Stimulated activated CD4-positive, alpha-beta T cell treated with anti-CD3 and anti-CD28 coated beads, Interleukin-2, amount 100 ng/mL, for 24 hours (primary cell): ENCODE measurements around the gene LRIF1.
"Not testable (repeated sequence)": the region's sequence is repeated elsewhere in the genome, so short reads cannot be mapped to it uniquely, and the experiment has no call there.

Experiments used
- DNase-seq, 2 donors: peaks; one replicate each; pipeline ENCODE4 v3.0.0-alpha.2; 2020

LRIF1 gene

GRCh38 chr1:110963691-110964454 lies at the start of gene LRIF1:
Gene LRIF1, minus strand, starts transcription at chr1:110963922. Its CDS starts 234 bp downstream, at chr1:110963688.
- DNase-seq, result peak; percentile 100

GRCh38 chr1:111008031-111008430 lies 44.3 kb upstream of the LRIF1 start:
- DNase-seq, result no peak

- no peak for DNase-seq
Observed at GRCh38 chr1:111006556-111006955, 42.8 kb upstream of the LRIF1 start.

- DNase-seq, result not testable (repeated sequence)
Observed at GRCh38 chr1:110999607-111000006, 35.9 kb upstream of the LRIF1 start.

- not testable (repeated sequence) for DNase-seq
Observed at GRCh38 chr1:110992329-110992728, 28.6 kb upstream of the LRIF1 start.

- not testable (repeated sequence) for DNase-seq
Observed at GRCh38 chr1:110991295-110991694, 27.6 kb upstream of the LRIF1 start.

GRCh38 chr1:110990541-110990940 lies 26.8 kb upstream of the LRIF1 start:
- DNase-seq, result no peak

- DNase-seq, result no peak
Observed at GRCh38 chr1:110986407-110986891, 22.7 kb upstream of the LRIF1 start.

GRCh38 chr1:110982320-110982719 lies 18.6 kb upstream of the LRIF1 start:
- DNase-seq, result no peak

GRCh38 chr1:110979154-110979553 lies 15.4 kb upstream of the LRIF1 start:
- no peak for DNase-seq

- DNase-seq, result no peak
Observed at GRCh38 chr1:110976089-110976488, 12.4 kb upstream of the LRIF1 start.

- no peak for DNase-seq
Observed at GRCh38 chr1:110975265-110975664, 11.5 kb upstream of the LRIF1 start.

- no peak for DNase-seq
Observed at GRCh38 chr1:110967256-110967655, 3.5 kb upstream of the LRIF1 start.

GRCh38 chr1:110964455-110964903 lies 757 bp upstream of the LRIF1 start:
- DNase-seq, result no peak

GRCh38 chr1:110962892-110963690 lies 631 bp downstream of the LRIF1 start:
- DNase-seq, result peak; percentile 56 to 59

- DNase-seq, result no peak
Observed at GRCh38 chr1:110961902-110962301, 1.8 kb downstream of the LRIF1 start.

- DNase-seq, result no peak
Observed at GRCh38 chr1:110960777-110961420, 2.8 kb downstream of the LRIF1 start.

GRCh38 chr1:110957798-110958197 lies 5.9 kb downstream of the LRIF1 start:
- no peak for DNase-seq

GRCh38 chr1:110956586-110956985 lies 7.1 kb downstream of the LRIF1 start:
- no peak for DNase-seq

GRCh38 chr1:110953031-110953430 lies 10.7 kb downstream of the LRIF1 start:
- DNase-seq, result no peak

GRCh38 chr1:110952031-110952430 lies 11.7 kb downstream of the LRIF1 start:
- DNase-seq, result no peak

GRCh38 chr1:110951161-110951560 lies 12.6 kb downstream of the LRIF1 start:
- DNase-seq, result no peak
